Body of pancreas (tissue), 4 donors: ENCODE data around the gene GFY. TPM values are rescaled to one million over a fixed set of nuclear protein-coding genes. Genes with fewer than 3 reads are reported as not detected.

Experiments used
- ATAC-seq: fragments of 150-250 bp; one replicate; pipeline ENCODE4 v1.9.1; 2016
- DNase-seq, 4 donors: peaks; one replicate each; pipeline ENCODE4 v3.0.0-alpha.2; 2019
- H3K27ac ChIP-seq, 4 donors: fragments of 200-600 bp; sonication (generic); 1 replicate in 3 of 4; 2 replicates in 1 of 4; pipeline versions ENCODE4 v1.5.1 to v1.6.1; 2016 to 2019; ENCODE audit warnings: mild to moderate bottlenecking in 1 of 4, mixed read lengths in 1 of 4, moderate library complexity in 1 of 4
- H3K27me3 ChIP-seq, 2 donors: fragments of 200-600 bp; sonication (generic); one replicate each; pipeline ENCODE4 v1.6.0; 2016; ENCODE audit warnings: mild to moderate bottlenecking in 1 of 2
- H3K36me3 ChIP-seq, 2 donors: fragments of 200-600 bp; sonication (generic); replicated peaks in 1 of 2; 2 replicates each; pipeline ENCODE4 v1.5.1; 2016; ENCODE audit warnings: low read depth in 2 of 2; ENCODE audit not compliant: insufficient read depth in 1 of 2
- H3K4me1 ChIP-seq: fragments of 200-600 bp; sonication (generic); one replicate; pipeline ENCODE4 v1.6.0; 2016
- H3K4me3 ChIP-seq, 2 donors: fragments of 200-600 bp; sonication (generic); 1 replicate in 1 of 2; 2 replicates in 1 of 2; pipeline ENCODE4 v1.5.1; 2016 to 2019
- H3K9me3 ChIP-seq, 3 donors: fragments of 200-600 bp; sonication (generic); 1 replicate in 2 of 3; 2 replicates in 1 of 3; pipeline ENCODE4 v1.5.1; 2016
- CTCF ChIP-seq, 7 experiments: fragments of 450-650 bp in 4 of 7; fragments of 200-600 bp in 3 of 7; sonication (generic) in 3 of 7; IDR thresholded peaks; one replicate each; pipeline ENCODE4 v1.5.1; 2016 to 2019; ENCODE audit warnings: antibody characterized with exemption in 7 of 7
- POLR2A ChIP-seq, 3 donors: fragments of 450-650 bp; IDR thresholded peaks; one replicate each; pipeline ENCODE4 v1.6.1; 2016; ENCODE audit warnings: antibody characterized with exemption in 3 of 3, mild to moderate bottlenecking in 2 of 3
- WGBS, 2 donors: methylation state at CpG; one replicate each; pipeline ENCODE4 v1.1.5; 2017; 5-methylcytosine and 5-hydroxymethylcytosine counted together
- intact Hi-C: fragments of 100-400 bp; cut with DNase I; formaldehyde crosslinking; loops from one replicate; pipeline ENCODE4 v1.15.1; 2023
- total RNA-seq, 2 donors: library from RNA; depleted of rRNA; stranded (reverse); fragments of >200 nt; gene quantifications; one replicate each; pipeline ENCODE4 v1.1.0, GENCODE V29; 2016

The GFY gene
- total RNA-seq, 2 donors from 2014 or later, result not detected

DNA sequence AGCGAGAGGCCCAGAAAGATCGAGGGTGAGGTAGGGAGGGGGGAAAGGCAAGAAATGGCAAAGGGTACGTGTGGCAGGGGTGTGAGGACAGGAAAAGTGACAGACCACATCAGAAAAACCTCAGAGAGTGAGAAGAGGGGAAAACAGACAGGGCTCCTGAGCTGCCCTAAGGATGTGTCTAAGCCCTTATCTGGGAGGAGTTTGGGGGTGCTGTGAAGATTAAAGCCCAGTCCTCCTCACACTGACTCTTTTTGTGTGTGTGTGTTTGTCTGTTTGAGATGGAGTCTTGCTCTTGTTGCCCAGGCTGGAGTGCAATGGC lies 1.2 kb upstream of the GFY start:
- Histone ChIP-seq H3K4me1 (peaks cover 36% of the 10 kb centered on the region), H3K4me3 (no peak overlapping the region), H3K9me3 (no peaks in the 10 kb centered on the region), H3K27ac (no peak overlapping the region), H3K27me3 (peaks cover 0 to 56% of the 10 kb centered on the region in 2 donors), H3K36me3 (no peaks in the 10 kb centered on the region)
- ATAC-seq (no peak), DNase-seq (no peak)
- intact Hi-C loops, result no loop called here
- 15 to 30% methylated on average over 3 of the region's 3 CpGs for WGBS, 2 donors
- TF ChIP-seq POLR2A (IDR thresholded peaks at IDR 0.05), result no peak
- TF ChIP-seq CTCF (IDR thresholded peaks at IDR 0.05), result no peak

- Histone ChIP-seq H3K27ac (no peak overlapping the region), H3K4me1 (peaks cover 33% of the 10 kb centered on the region), H3K36me3 (no peaks in the 10 kb centered on the region), H3K4me3 (no peak overlapping the region), H3K27me3 (peaks cover 0 to 70% of the 10 kb centered on the region in 2 donors), H3K9me3 (no peaks in the 10 kb centered on the region)
- intact Hi-C loops, result no loop called here
- no peak for DNase-seq
- TF ChIP-seq POLR2A (IDR thresholded peaks at IDR 0.05) (no peak), CTCF (IDR thresholded peaks at IDR 0.05) (no peak)
- 5 to 6% methylated on average over 26 to 30 of the region's 30 CpGs for WGBS, 2 donors
- no peak for ATAC-seq
Observed at GRCh38 chr19:49425922-49426592, 869 bp downstream of the GFY start.

DNA sequence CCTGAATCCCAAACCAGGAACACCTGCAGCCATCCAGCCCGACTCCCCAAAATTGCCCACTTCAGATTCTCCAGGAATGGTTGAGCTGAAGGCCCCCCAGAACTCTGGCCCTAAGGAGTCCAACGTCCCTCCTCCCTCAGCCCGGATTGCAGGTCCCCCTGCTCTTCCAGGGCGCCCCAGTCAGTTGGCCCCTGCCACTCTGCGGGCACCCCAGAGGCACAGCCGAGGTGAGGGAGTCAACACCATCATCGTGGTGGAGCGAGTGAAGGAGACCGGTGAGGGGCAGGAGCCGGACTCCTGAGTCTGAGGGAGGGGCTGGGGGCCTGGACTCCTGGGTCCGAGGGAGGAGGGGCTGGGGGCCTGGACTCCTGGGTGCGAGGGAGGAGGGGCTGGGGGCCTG lies 2.2 kb downstream of the GFY start:
- Histone ChIP-seq H3K27ac (no peak overlapping the region), H3K27me3 (peaks cover 3 to 79% of the 10 kb centered on the region in 2 donors), H3K4me3 (no peak overlapping the region), H3K9me3 (no peaks in the 10 kb centered on the region), H3K36me3 (no peaks in the 10 kb centered on the region), H3K4me1 (peaks cover 26% of the 10 kb centered on the region)
- TF ChIP-seq POLR2A (IDR thresholded peaks at IDR 0.05) (no peak), CTCF (IDR thresholded peaks at IDR 0.05) (no peak)
- ATAC-seq, result no peak
- 31 to 48% methylated on average over 3 to 7 of the region's 12 CpGs for WGBS, 2 donors
- intact Hi-C loops, result no loop called here
- no peak for DNase-seq

GRCh38 chr19:49427855-49428546 lies 2.8 kb downstream of the GFY start:
- intact Hi-C loops, result no loop called here
- TF ChIP-seq POLR2A (IDR thresholded peaks at IDR 0.05), result no peak
- TF ChIP-seq CTCF (IDR thresholded peaks at IDR 0.05), result no peak
- H3K27ac ChIP-seq, result no peak overlapping the region
- H3K4me3 ChIP-seq, result no peak overlapping the region
- DNase-seq, result peak in 2 of 4 donors; percentile 35 to 46
- WGBS, 2 donors, result 1% methylated on average over 15 to 45 of the region's 45 CpGs
- H3K36me3 ChIP-seq, result no peaks in the 10 kb centered on the region
- peak; percentile 57 for ATAC-seq
- H3K9me3 ChIP-seq, result no peaks in the 10 kb centered on the region
- peaks cover 5 to 79% of the 10 kb centered on the region in 2 donors for H3K27me3 ChIP-seq
- peaks cover 24% of the 10 kb centered on the region for H3K4me1 ChIP-seq
